Ovary (tissue), 9 donors: ENCODE results near the gene NUP50. TPM values are rescaled to one million over a fixed set of nuclear protein-coding genes. Genes with fewer than 3 reads are reported as not detected.

Experiments
- DNase-seq, 5 donors: peaks; one replicate each; pipeline ENCODE4 v3.0.0-alpha.2; 2019 to 2020
- H3K27ac ChIP-seq, 2 donors: fragments of 200-600 bp; one replicate each; pipeline versions ENCODE4 v1.5.1 to v1.8.0; 2019 to 2022
- H3K27me3 ChIP-seq: fragments of 200-600 bp; one replicate; pipeline ENCODE4 v1.8.0; 2022
- H3K36me3 ChIP-seq: fragments of 200-600 bp; sonication (generic); one replicate; pipeline ENCODE4 v1.5.1; 2019
- H3K4me1 ChIP-seq: one replicate; pipeline ENCODE4 v1.8.1; 2013; ENCODE audit warnings: mild to moderate bottlenecking, moderate library complexity; ENCODE audit not compliant: insufficient read depth
- H3K4me3 ChIP-seq: fragments of 200-600 bp; sonication (generic); one replicate; pipeline ENCODE4 v1.5.1; 2017
- H3K9me3 ChIP-seq, 2 donors: fragments of 200-600 bp in 1 of 2; sonication (generic) in 1 of 2; one replicate each; pipeline versions ENCODE4 v1.5.1 to v1.8.1; 2013 to 2019; ENCODE audit warnings: mild to moderate bottlenecking in 1 of 2, moderate library complexity in 1 of 2
- CTCF ChIP-seq, 3 donors: fragments of 450-650 bp in 2 of 3; fragments of 200-600 bp in 1 of 3; IDR thresholded peaks; one replicate each; pipeline versions ENCODE4 v1.5.1 to v1.8.0; 2016 to 2022; ENCODE audit warnings: antibody characterized with exemption in 3 of 3, mild to moderate bottlenecking in 1 of 3
- EP300 ChIP-seq: sonication (generic); formaldehyde crosslinking; IDR thresholded peaks from one replicate; pipeline ENCODE4 v1.6.1; 2017; ENCODE audit warnings: antibody characterized with exemption
- POLR2A ChIP-seq: fragments of 450-650 bp; IDR thresholded peaks from one replicate; pipeline ENCODE4 v1.6.1; 2017; ENCODE audit warnings: antibody characterized with exemption, mild to moderate bottlenecking, moderate library complexity
- WGBS, 3 donors: extraction: QIAGEN DNeasy Blood & Tissue Kit in 1 of 3; methylation state at CpG; one replicate each; pipeline versions ENCODE4 v1.1.5 to v1.1.7; 2013 to 2017; 5-methylcytosine and 5-hydroxymethylcytosine counted together
- intact Hi-C, 4 donors: fragments of 100-400 bp; cut with DNase I; formaldehyde crosslinking; loops; one replicate each; pipeline versions ENCODE4 v1.11.0 to v1.15.1; 2022 to 2023
- polyA plus RNA-seq, 2 donors: library from polyadenylated mRNA; stranded (reverse); fragments of 200-250 nt in 1 of 2; fragments of 350-450 nt in 1 of 2; fragmentation: Illumina TruSeq in 1 of 2; extraction: RNeasy Lipid Tissue Mini Kit (QIAGEN cat#74804) in 1 of 2; gene quantifications; one replicate each; pipeline ENCODE4 v1.2.3, GENCODE V29; 2013 to 2014
- total RNA-seq, 7 donors: library from RNA; depleted of rRNA in 2 of 7; stranded (reverse); fragments of >200 nt in 2 of 7; fragmentation: NEBNext Ultra II Directional in 3 of 7; extraction: Animal tissue kit (Norgen Biotek cat#: 25700) in 3 of 7; gene quantifications; one replicate each; pipeline versions ENCODE4 v1.1.0 to v1.2.4, GENCODE V29; 2016 to 2023
- donor health status: DM: no; HTN: no; CAD: no; lungs with moderate emphysema.
- donor health status: DM: no; HTN: no; CAD: no.
- donor health status: Bipolar disorder and iron deficiency.
- donor health status: DM: yes; HTN: yes; CAD: no.
- donor health status: DM: no; HTN: no; CAD: no.
- donor health status: DM: yes; HTN: yes; CAD: no.

The NUP50 gene
- total and polyA plus RNA-seq, 9 donors, result 12.4 to 58.6 (median 44.2) TPM

- intact Hi-C loops, result loop anchor here in 1 of 4 donors (10.0 kb wide), 1 partner anchor 82 kb away; the partner anchor contains the start of gene KIAA0930
- TF ChIP-seq EP300 (no peak), CTCF (IDR thresholded peaks at IDR 0.05) (no peak), POLR2A (no peak)
These were observed 650 bp upstream of the NUP50 start for GRCh38 chr22:45163099-45163450.

GRCh38 chr22:45164270-45165088, 754 bp downstream of the NUP50 start:
- peak; percentile 28 to 63 (median 56) for DNase-seq
- Histone ChIP-seq H3K4me3 (peak overlapping the region; percentile 95), H3K27me3 (no peaks in the 10 kb centered on the region), H3K4me1 (peaks cover 4% of the 10 kb centered on the region), H3K27ac (peak overlapping the region; percentile 33 to 72), H3K36me3 (no peaks in the 10 kb centered on the region), H3K9me3 (no peaks in the 10 kb centered on the region)
- WGBS, 3 donors, result 1% methylated on average over 24 to 59 of the region's 59 CpGs
- intact Hi-C loops, result loop anchor here in 2 of 4 donors (5.0 to 10.0 kb wide), 2 partner anchors 80 to 93 kb away; partner anchors contain the start of gene KIAA0930 (in 1 of the 2)
- TF ChIP-seq POLR2A (no peak), CTCF (IDR thresholded peaks at IDR 0.05) (no peak), EP300 (no peak)

More at GRCh38 chr22:45163099-45163450, 650 bp upstream of the NUP50 start:
- peaks cover 7% of the 10 kb centered on the region for H3K4me1 ChIP-seq
- no peaks in the 10 kb centered on the region for H3K27me3 ChIP-seq
- no peak for DNase-seq
- peak overlapping the region; percentile 31 to 68 for H3K27ac ChIP-seq
- peak overlapping the region; percentile 95 for H3K4me3 ChIP-seq
- no peaks in the 10 kb centered on the region for H3K36me3 ChIP-seq
- 4 to 12% (median 4%) methylated on average over 13 of the region's 13 CpGs for WGBS, 3 donors
- no peaks in the 10 kb centered on the region for H3K9me3 ChIP-seq

- 76 to 82% (median 82%) methylated on average over 5 of the region's 5 CpGs for WGBS, 3 donors
- DNase-seq, result no peak
- intact Hi-C loops, result loop anchor here in 2 of 4 donors (5.0 to 10.0 kb wide), 2 partner anchors 78 to 90 kb away; partner anchors contain the start of gene KIAA0930 (in 1 of the 2)
- Histone ChIP-seq H3K4me3 (no peak overlapping the region), H3K27me3 (no peaks in the 10 kb centered on the region), H3K4me1 (peaks cover 4% of the 10 kb centered on the region), H3K27ac (no peak overlapping the region), H3K9me3 (no peaks in the 10 kb centered on the region), H3K36me3 (no peaks in the 10 kb centered on the region)
- no peak for TF ChIP-seq CTCF (IDR thresholded peaks at IDR 0.05)
These were observed 3.2 kb downstream of the NUP50 start for GRCh38 chr22:45166932-45167331.

- no peak overlapping the region for H3K27ac ChIP-seq
- no peaks in the 10 kb centered on the region for H3K4me1 ChIP-seq
- TF ChIP-seq EP300 (no peak), POLR2A (no peak), CTCF (IDR thresholded peaks at IDR 0.05) (no peak)
- WGBS, 3 donors, result 72 to 85% (median 74%) methylated on average over 19 of the region's 19 CpGs
- no peaks in the 10 kb centered on the region for H3K36me3 ChIP-seq
- H3K27me3 ChIP-seq, result no peaks in the 10 kb centered on the region
- H3K9me3 ChIP-seq, result no peaks in the 10 kb centered on the region
- no peak for DNase-seq
- H3K4me3 ChIP-seq, result no peak overlapping the region
- intact Hi-C loops, result loop anchor here in 2 of 4 donors (5.0 to 10.0 kb wide), 2 partner anchors 75 to 87 kb away; partner anchors contain the start of gene KIAA0930 (in 1 of the 2)
These were observed 6.1 kb downstream of the NUP50 start for GRCh38 chr22:45169591-45170466.
